K562 (cell line): Measurements from ENCODE around the gene GPRASP3. TPM values are rescaled to one million over a fixed set of nuclear protein-coding genes. Genes with fewer than 3 reads are reported as not detected.

Experiments
- ATF1 ChIP-seq, 2 experiments: fragments of 450-650 bp in 1 of 2; IDR thresholded peaks; 2 replicates each; pipeline ENCODE4 v1.6.1; 2016; ENCODE audit warnings: missing compliant biosample characterization in 1 of 2, missing genetic modification characterization in 1 of 2
- CBFB ChIP-seq: sonication (generic); formaldehyde crosslinking; IDR thresholded peaks from 2 replicates; pipeline ENCODE4 v1.4.0; 2020; ENCODE audit warnings: mild to moderate bottlenecking, missing genetic modification reagents
- CBX3 ChIP-seq, 2 experiments: IDR thresholded peaks; 1 replicate in 1 of 2; 2 replicates in 1 of 2; pipeline ENCODE4 v1.6.1; 2012; ENCODE audit warnings: inconsistent platforms in 2 of 2, low read length in 2 of 2, borderline replicate concordance in 1 of 2, control low read depth in 1 of 2
- ETV5 ChIP-seq: sonication (generic); formaldehyde crosslinking; IDR thresholded peaks from 2 replicates; pipeline ENCODE4 v1.4.0; 2020; ENCODE audit warnings: low read depth, mild to moderate bottlenecking, missing genetic modification reagents
- HDAC6 ChIP-seq: IDR thresholded peaks from 2 replicates; pipeline ENCODE4 v1.6.1; 2012; ENCODE audit warnings: low read depth, mild to moderate bottlenecking, control low read depth, inconsistent platforms, low read length, moderate library complexity
- MAFG ChIP-seq: fragments of 450-650 bp; conservative IDR thresholded peaks from 2 replicates; pipeline ENCODE4 v1.6.1; 2016; ENCODE audit warnings: missing genetic modification characterization, missing compliant biosample characterization
- NFIX ChIP-seq: fragments of 250-450 bp; sonication (Bioruptor Pico); IDR thresholded peaks from 2 replicates; pipeline ENCODE4 v1.4.0; 2020; ENCODE audit warnings: low read depth, mild to moderate bottlenecking, moderate library complexity
- RBFOX2 ChIP-seq: fragments of 200-400 bp; formaldehyde crosslinking; IDR thresholded peaks from 2 replicates; pipeline ENCODE4 v1.6.1; 2017; ENCODE audit warnings: low read depth, mild to moderate bottlenecking, low read length, moderate library complexity
- TBL1XR1 ChIP-seq, 2 experiments: IDR thresholded peaks; 2 replicates each; pipeline ENCODE4 v1.6.1; 2012; ENCODE audit warnings: improper control_type of control experiment in 2 of 2, low read length in 2 of 2, mild to moderate bottlenecking in 1 of 2
- ZNF311 ChIP-seq: fragments of 250-450 bp; sonication (Bioruptor Pico); IDR thresholded peaks from 2 replicates; pipeline ENCODE4 v1.4.0; 2020; ENCODE audit warnings: mild to moderate bottlenecking, moderate library complexity
- ZNF668 ChIP-seq: fragments of 250-450 bp; sonication (Bioruptor Pico); IDR thresholded peaks from 2 replicates; pipeline ENCODE4 v1.8.0; 2022; ENCODE audit warnings: mild to moderate bottlenecking, inconsistent platforms
- polyA plus RNA-seq, 8 experiments: library from polyadenylated mRNA; depleted of rRNA in 4 of 8; stranded (reverse) in 5 of 8; unstranded in 3 of 8; fragments of >200 nt; fragmentation: Nextera tagmentation in 2 of 8; fragmentation: Illumina TruSeq in 1 of 8; extraction: Ambion mirVana in 2 of 8; extraction: Trizol in 1 of 8; gene quantifications; 2 replicates each; pipeline versions ENCODE4 v1.2.1 to v1.2.3, GENCODE V29; 2011 to 2014; ENCODE audit warnings: inconsistent platforms in 1 of 8, missing spikeins in 1 of 8
- total RNA-seq, 7 experiments: library from RNA; depleted of rRNA in 6 of 7; stranded (reverse); fragments of >200 nt in 6 of 7; fragmentation: Illumina TruSeq in 2 of 7; extraction: Trizol in 2 of 7; gene quantifications; 2 replicates each; pipeline versions ENCODE4 v1.2.1 to v1.2.3, GENCODE V29; 2011 to 2021; ENCODE audit warnings: low replicate concordance in 1 of 7
- TF ChIP-seq, protein P1 (sequence below): fragments of 200-600 bp; sonication (generic); IDR thresholded peaks from one replicate; pipeline ENCODE4 v1.6.1; 2012; ENCODE audit warnings: mild to moderate bottlenecking, low read depth, low read length, inconsistent platforms
- TF ChIP-seq, protein P2 (sequence below): fragments of 450-650 bp; IDR thresholded peaks from 2 replicates; pipeline ENCODE4 v1.6.1; 2016; ENCODE audit warnings: borderline replicate concordance

Gene GPRASP3
- total and polyA plus RNA-seq, 9 of the 15 experiments (the other 6 are each of a cell fraction or from before 2014, with no cell fraction given), result 0.50 to 1.9 (median 1.1) TPM

DNA sequence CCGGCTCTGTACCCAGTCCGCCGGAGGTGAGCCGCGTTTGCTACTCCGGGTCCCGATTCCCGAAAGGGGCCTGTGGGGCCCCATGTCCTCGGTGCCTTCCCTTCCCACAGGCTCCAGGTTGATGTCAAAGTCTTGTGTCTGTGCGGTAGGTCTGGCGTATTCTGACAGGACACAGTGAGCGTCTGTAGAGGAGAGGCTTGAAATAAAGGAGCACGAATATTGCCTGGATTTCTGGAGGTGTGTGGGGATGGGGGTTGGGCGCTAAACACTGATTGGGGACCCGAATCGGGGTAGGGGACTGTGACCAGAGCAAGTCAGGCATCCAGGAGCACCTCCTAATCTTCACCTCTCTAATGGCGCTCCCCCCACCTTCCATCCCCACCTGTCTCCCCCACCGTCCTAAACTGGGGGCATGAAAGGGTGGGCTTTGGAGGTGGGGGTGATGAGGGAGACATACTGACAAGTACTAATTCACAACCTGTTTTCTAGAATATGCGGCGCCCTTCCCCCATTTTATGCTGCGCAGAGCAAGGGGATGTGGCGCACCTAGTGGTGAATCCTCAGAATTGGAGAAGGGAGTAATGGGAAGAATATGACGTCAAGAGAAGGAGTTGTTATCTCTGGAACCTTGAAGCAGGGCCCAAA lies 7.4 kb upstream of the GPRASP3 start (continued):
- TF ChIP-seq, protein P1, sequence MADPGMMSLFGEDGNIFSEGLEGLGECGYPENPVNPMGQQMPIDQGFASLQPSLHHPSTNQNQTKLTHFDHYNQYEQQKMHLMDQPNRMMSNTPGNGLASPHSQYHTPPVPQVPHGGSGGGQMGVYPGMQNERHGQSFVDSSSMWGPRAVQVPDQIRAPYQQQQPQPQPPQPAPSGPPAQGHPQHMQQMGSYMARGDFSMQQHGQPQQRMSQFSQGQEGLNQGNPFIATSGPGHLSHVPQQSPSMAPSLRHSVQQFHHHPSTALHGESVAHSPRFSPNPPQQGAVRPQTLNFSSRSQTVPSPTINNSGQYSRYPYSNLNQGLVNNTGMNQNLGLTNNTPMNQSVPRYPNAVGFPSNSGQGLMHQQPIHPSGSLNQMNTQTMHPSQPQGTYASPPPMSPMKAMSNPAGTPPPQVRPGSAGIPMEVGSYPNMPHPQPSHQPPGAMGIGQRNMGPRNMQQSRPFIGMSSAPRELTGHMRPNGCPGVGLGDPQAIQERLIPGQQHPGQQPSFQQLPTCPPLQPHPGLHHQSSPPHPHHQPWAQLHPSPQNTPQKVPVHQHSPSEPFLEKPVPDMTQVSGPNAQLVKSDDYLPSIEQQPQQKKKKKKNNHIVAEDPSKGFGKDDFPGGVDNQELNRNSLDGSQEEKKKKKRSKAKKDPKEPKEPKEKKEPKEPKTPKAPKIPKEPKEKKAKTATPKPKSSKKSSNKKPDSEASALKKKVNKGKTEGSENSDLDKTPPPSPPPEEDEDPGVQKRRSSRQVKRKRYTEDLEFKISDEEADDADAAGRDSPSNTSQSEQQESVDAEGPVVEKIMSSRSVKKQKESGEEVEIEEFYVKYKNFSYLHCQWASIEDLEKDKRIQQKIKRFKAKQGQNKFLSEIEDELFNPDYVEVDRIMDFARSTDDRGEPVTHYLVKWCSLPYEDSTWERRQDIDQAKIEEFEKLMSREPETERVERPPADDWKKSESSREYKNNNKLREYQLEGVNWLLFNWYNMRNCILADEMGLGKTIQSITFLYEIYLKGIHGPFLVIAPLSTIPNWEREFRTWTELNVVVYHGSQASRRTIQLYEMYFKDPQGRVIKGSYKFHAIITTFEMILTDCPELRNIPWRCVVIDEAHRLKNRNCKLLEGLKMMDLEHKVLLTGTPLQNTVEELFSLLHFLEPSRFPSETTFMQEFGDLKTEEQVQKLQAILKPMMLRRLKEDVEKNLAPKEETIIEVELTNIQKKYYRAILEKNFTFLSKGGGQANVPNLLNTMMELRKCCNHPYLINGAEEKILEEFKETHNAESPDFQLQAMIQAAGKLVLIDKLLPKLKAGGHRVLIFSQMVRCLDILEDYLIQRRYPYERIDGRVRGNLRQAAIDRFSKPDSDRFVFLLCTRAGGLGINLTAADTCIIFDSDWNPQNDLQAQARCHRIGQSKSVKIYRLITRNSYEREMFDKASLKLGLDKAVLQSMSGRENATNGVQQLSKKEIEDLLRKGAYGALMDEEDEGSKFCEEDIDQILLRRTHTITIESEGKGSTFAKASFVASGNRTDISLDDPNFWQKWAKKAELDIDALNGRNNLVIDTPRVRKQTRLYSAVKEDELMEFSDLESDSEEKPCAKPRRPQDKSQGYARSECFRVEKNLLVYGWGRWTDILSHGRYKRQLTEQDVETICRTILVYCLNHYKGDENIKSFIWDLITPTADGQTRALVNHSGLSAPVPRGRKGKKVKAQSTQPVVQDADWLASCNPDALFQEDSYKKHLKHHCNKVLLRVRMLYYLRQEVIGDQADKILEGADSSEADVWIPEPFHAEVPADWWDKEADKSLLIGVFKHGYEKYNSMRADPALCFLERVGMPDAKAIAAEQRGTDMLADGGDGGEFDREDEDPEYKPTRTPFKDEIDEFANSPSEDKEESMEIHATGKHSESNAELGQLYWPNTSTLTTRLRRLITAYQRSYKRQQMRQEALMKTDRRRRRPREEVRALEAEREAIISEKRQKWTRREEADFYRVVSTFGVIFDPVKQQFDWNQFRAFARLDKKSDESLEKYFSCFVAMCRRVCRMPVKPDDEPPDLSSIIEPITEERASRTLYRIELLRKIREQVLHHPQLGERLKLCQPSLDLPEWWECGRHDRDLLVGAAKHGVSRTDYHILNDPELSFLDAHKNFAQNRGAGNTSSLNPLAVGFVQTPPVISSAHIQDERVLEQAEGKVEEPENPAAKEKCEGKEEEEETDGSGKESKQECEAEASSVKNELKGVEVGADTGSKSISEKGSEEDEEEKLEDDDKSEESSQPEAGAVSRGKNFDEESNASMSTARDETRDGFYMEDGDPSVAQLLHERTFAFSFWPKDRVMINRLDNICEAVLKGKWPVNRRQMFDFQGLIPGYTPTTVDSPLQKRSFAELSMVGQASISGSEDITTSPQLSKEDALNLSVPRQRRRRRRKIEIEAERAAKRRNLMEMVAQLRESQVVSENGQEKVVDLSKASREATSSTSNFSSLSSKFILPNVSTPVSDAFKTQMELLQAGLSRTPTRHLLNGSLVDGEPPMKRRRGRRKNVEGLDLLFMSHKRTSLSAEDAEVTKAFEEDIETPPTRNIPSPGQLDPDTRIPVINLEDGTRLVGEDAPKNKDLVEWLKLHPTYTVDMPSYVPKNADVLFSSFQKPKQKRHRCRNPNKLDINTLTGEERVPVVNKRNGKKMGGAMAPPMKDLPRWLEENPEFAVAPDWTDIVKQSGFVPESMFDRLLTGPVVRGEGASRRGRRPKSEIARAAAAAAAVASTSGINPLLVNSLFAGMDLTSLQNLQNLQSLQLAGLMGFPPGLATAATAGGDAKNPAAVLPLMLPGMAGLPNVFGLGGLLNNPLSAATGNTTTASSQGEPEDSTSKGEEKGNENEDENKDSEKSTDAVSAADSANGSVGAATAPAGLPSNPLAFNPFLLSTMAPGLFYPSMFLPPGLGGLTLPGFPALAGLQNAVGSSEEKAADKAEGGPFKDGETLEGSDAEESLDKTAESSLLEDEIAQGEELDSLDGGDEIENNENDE, result no peak
- TF ChIP-seq CBFB (CRISPR knock-in tag) (no peak), ETV5 (CRISPR knock-in tag) (no peak), MAFG (tag) (no peak), CBX3 (IDR thresholded peaks at IDR 0.05; ENCODE audit: borderline replicate concordance in 1 of 2, low read length in 2 of 2) (0 out of 3 replicates have a peak, but pooled peaks of 1 of the 2 experiments have one; percentile 21), ZNF311 (no peak), HDAC6 (no peak), ZNF668 (CRISPR knock-in tag) (no peak), TBL1XR1 (IDR thresholded peaks at IDR 0.05; ENCODE audit: low read length in 2 of 2) (no peak), RBFOX2 (peak; percentile 5; the same call in 1 of the 2 replicates), ATF1 (CRISPR knock-in tag; IDR thresholded peaks at IDR 0.05) (no peak), ATF1 (tag; IDR thresholded peaks at IDR 0.05) (peak; percentile 81), NFIX (CRISPR knock-in tag) (no peak)
- TF ChIP-seq, protein P2, sequence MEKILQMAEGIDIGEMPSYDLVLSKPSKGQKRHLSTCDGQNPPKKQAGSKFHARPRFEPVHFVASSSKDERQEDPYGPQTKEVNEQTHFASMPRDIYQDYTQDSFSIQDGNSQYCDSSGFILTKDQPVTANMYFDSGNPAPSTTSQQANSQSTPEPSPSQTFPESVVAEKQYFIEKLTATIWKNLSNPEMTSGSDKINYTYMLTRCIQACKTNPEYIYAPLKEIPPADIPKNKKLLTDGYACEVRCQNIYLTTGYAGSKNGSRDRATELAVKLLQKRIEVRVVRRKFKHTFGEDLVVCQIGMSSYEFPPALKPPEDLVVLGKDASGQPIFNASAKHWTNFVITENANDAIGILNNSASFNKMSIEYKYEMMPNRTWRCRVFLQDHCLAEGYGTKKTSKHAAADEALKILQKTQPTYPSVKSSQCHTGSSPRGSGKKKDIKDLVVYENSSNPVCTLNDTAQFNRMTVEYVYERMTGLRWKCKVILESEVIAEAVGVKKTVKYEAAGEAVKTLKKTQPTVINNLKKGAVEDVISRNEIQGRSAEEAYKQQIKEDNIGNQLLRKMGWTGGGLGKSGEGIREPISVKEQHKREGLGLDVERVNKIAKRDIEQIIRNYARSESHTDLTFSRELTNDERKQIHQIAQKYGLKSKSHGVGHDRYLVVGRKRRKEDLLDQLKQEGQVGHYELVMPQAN, result no peak
